BE2C (cell line): ENCODE data around the gene ATN1.

Source experiments
- DNase-seq: peaks from one replicate; pipeline ENCODE4 v3.0.0-alpha.2; 2020
- H3K27me3 ChIP-seq: fragments of 250-450 bp; sonication (Bioruptor Pico); 2 replicates; pipeline ENCODE4 v1.5.1; 2020; ENCODE audit warnings: mild to moderate bottlenecking
- H3K36me3 ChIP-seq: fragments of 250-450 bp; sonication (Bioruptor Pico); 2 replicates; pipeline ENCODE4 v1.5.1; 2020; ENCODE audit warnings: mild to moderate bottlenecking
- H3K4me1 ChIP-seq: fragments of 250-450 bp; sonication (Bioruptor Pico); 2 replicates; pipeline ENCODE4 v1.5.1; 2020
- H3K4me3 ChIP-seq: 2 replicates; pipeline ENCODE4 v1.5.1; 2011; ENCODE audit warnings: low read depth, low read length
- H3K9me3 ChIP-seq: fragments of 250-450 bp; sonication (Bioruptor Pico); 2 replicates; pipeline ENCODE4 v1.5.1; 2020
- CTCF ChIP-seq: IDR thresholded peaks from 2 replicates; pipeline ENCODE4 v1.5.1; 2012; ENCODE audit warnings: mild to moderate bottlenecking, low read depth, low read length

ATN1 gene

GRCh38 chr12:6959805-6960592, 32.2 kb downstream of the ATN1 start:
- H3K4me1 ChIP-seq = peaks cover 30% of the 10 kb centered on the region
- no peak for TF ChIP-seq CTCF
- H3K4me3 ChIP-seq = no peak overlapping the region
- H3K9me3 ChIP-seq = no peaks in the 10 kb centered on the region
- peak; percentile 7 for DNase-seq
- peaks cover 7% of the 10 kb centered on the region for H3K36me3 ChIP-seq
- H3K27me3 ChIP-seq = no peaks in the 10 kb centered on the region

GRCh38 chr12:6960593-6961277, 33.0 kb downstream of the ATN1 start:
- H3K27me3 ChIP-seq = no peaks in the 10 kb centered on the region
- peaks cover 35% of the 10 kb centered on the region for H3K4me1 ChIP-seq
- no peaks in the 10 kb centered on the region for H3K9me3 ChIP-seq
- DNase-seq = no peak
- H3K36me3 ChIP-seq = peaks cover 14% of the 10 kb centered on the region
- H3K4me3 ChIP-seq = peak overlapping the region; percentile 55
- TF ChIP-seq CTCF = no peak

DNA sequence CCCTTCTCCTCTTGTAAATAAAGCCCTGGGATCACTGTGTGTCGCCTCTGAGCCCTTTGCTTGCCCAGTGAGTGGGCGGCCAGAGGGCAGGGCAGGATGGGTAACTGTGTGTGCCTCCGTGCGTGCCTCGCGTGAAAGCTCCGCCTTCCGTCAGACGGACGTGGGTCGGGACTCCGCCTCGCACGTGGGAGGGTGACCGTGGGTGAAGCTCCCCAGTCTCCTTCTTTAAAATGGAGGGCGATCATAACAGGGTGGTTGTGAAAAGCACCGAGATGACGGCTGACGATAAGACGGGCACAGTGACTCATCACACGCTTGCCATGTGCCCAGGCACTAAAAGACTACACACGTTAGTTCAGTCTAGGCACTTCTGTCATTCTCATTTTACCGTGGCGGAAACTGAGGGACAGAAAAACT, 33.5 kb downstream of the ATN1 start:
- H3K4me3 ChIP-seq = peak overlapping the region; percentile 55
- peak; percentile 57 for DNase-seq
- no peaks in the 10 kb centered on the region for H3K27me3 ChIP-seq
- no peaks in the 10 kb centered on the region for H3K9me3 ChIP-seq
- no peak for TF ChIP-seq CTCF
- H3K36me3 ChIP-seq = peaks cover 19% of the 10 kb centered on the region
- H3K4me1 ChIP-seq = peaks cover 35% of the 10 kb centered on the region

- peaks cover 35% of the 10 kb centered on the region for H3K4me1 ChIP-seq
Measured at GRCh38 chr12:6961695-6962284, 34.0 kb downstream of the ATN1 start.

GRCh38 chr12:6962285-6963015, 34.7 kb downstream of the ATN1 start:
- no peaks in the 10 kb centered on the region for H3K9me3 ChIP-seq
- H3K27me3 ChIP-seq = no peaks in the 10 kb centered on the region
- H3K36me3 ChIP-seq = peaks cover 31% of the 10 kb centered on the region
- TF ChIP-seq CTCF = no peak
- peak overlapping the region; percentile 55 for H3K4me3 ChIP-seq
- DNase-seq = no peak
- H3K4me1 ChIP-seq = peaks cover 35% of the 10 kb centered on the region

More at GRCh38 chr12:6961695-6962284, 34.0 kb downstream of the ATN1 start:
- H3K36me3 ChIP-seq = peaks cover 24% of the 10 kb centered on the region
- no peaks in the 10 kb centered on the region for H3K9me3 ChIP-seq
- H3K4me3 ChIP-seq = peak overlapping the region; percentile 55
- no peaks in the 10 kb centered on the region for H3K27me3 ChIP-seq
- peak; percentile 83 for TF ChIP-seq CTCF
- peak; percentile 90 for DNase-seq
